ENCODE data around the gene RAB4A.

RAB4A gene

GRCh38 chr1:229225331-229225782 is 45.6 kb upstream of the RAB4A start:
- no peak overlapping the region for H4K8ac ChIP-seq (ENCODE audit: low read depth, low read length)
- no CpG with 5 or more reads among the region's 7 CpGs for WGBS, 2 donors (ENCODE audit: extremely low coverage in 2 of 2, insufficient read length in 2 of 2, insufficient replicate concordance in 1 of 2)

GRCh38 chr1:229226796-229227195 is 44.1 kb upstream of the RAB4A start:
- H3K9me3 ChIP-seq (replicated peaks in 1 of 2; ENCODE audit: control insufficient read depth in 2 of 2, insufficient read depth in 1 of 2, low read depth in 1 of 2, low read length in 2 of 2), result no peaks in the 10 kb centered on the region
- no peak overlapping the region for H4K91ac ChIP-seq (ENCODE audit: low read depth, low read length, poor library complexity)
- H3K23ac ChIP-seq (ENCODE audit: low read depth, low read length, poor library complexity), result no peak overlapping the region
- peak overlapping the region; percentile 14 for H2AK5ac ChIP-seq (ENCODE audit: low read depth, low read length)
- peak overlapping the region; percentile 12 for H2BK15ac ChIP-seq (ENCODE audit: low read length)
- H2BK5ac ChIP-seq (ENCODE audit: low read length), result no peak overlapping the region
- H3K18ac ChIP-seq (ENCODE audit: low read length), result no peak overlapping the region
- H2BK120ac ChIP-seq (ENCODE audit: low read depth, low read length), result no peak overlapping the region
- H3K4me1 ChIP-seq (ENCODE audit: control insufficient read depth in 2 of 2, insufficient read depth in 1 of 2, low read depth in 1 of 2, low read length in 2 of 2), result peaks cover 16 to 22% of the 10 kb centered on the region in 2 donors
- WGBS, 2 donors (ENCODE audit: extremely low coverage in 2 of 2, insufficient read length in 2 of 2, insufficient replicate concordance in 1 of 2), result no CpG with 5 or more reads among the region's 4 CpGs
- no peak overlapping the region for H4K8ac ChIP-seq (ENCODE audit: low read depth, low read length)
- H3K4ac ChIP-seq (ENCODE audit: low read length), result no peak overlapping the region
- H3K9ac ChIP-seq (ENCODE audit: low read depth, low read length, poor library complexity), result no peak overlapping the region
- H3K4me3 ChIP-seq (ENCODE audit: low read length in 2 of 2), result no peak overlapping the region
- no peaks in the 10 kb centered on the region for H3K79me1 ChIP-seq (ENCODE audit: low read depth, low read length)
- peaks cover 0 to 14% (median 0%) of the 10 kb centered on the region in 3 experiments for H3K27me3 ChIP-seq (ENCODE audit: control insufficient read depth in 3 of 3, insufficient read depth in 3 of 3, low read depth in 1 of 3, low read length in 3 of 3)
- no peak for DNase-seq (ENCODE audit: low spot score)
- H3K27ac ChIP-seq (replicated peaks; ENCODE audit: low read length), result no peak overlapping the region
- no peak overlapping the region for H2AFZ ChIP-seq (ENCODE audit: low read length)
- no peaks in the 10 kb centered on the region for H3K36me3 ChIP-seq (replicated peaks in 1 of 2; ENCODE audit: control insufficient read depth in 2 of 2, insufficient read depth in 2 of 2, low read length in 2 of 2)
- H3K4me2 ChIP-seq (ENCODE audit: insufficient read depth, low read length, poor library complexity, severe bottlenecking), result no peak overlapping the region
- H3K14ac ChIP-seq (ENCODE audit: low read length), result no peak overlapping the region
- no peak overlapping the region for H2BK12ac ChIP-seq (ENCODE audit: low read length)

More at GRCh38 chr1:229225331-229225782, 45.6 kb upstream of the RAB4A start:
- no peak overlapping the region for H4K91ac ChIP-seq (ENCODE audit: low read depth, low read length, poor library complexity)
- H3K4ac ChIP-seq (ENCODE audit: low read length), result no peak overlapping the region
- no peak overlapping the region for H2AFZ ChIP-seq (ENCODE audit: low read length)
- no peak overlapping the region for H3K9ac ChIP-seq (ENCODE audit: low read depth, low read length, poor library complexity)
- peak overlapping the region; percentile 46 for H2AK5ac ChIP-seq (ENCODE audit: low read depth, low read length)
- H3K36me3 ChIP-seq (replicated peaks in 1 of 2; ENCODE audit: control insufficient read depth in 2 of 2, insufficient read depth in 2 of 2, low read length in 2 of 2), result no peaks in the 10 kb centered on the region
- peak overlapping the region; percentile 74 for H3K18ac ChIP-seq (ENCODE audit: low read length)
- H2BK5ac ChIP-seq (ENCODE audit: low read length), result peak overlapping the region; percentile 20
- peaks cover 12 to 14% of the 10 kb centered on the region in 2 donors for H3K4me1 ChIP-seq (ENCODE audit: control insufficient read depth in 2 of 2, insufficient read depth in 1 of 2, low read depth in 1 of 2, low read length in 2 of 2)
- H3K27me3 ChIP-seq (ENCODE audit: control insufficient read depth in 3 of 3, insufficient read depth in 3 of 3, low read depth in 1 of 3, low read length in 3 of 3), result peaks cover 0 to 14% (median 0%) of the 10 kb centered on the region in 3 experiments
- no peak overlapping the region for H3K27ac ChIP-seq (replicated peaks; ENCODE audit: low read length)
- H2BK12ac ChIP-seq (ENCODE audit: low read length), result no peak overlapping the region
- H3K4me2 ChIP-seq (ENCODE audit: insufficient read depth, low read length, poor library complexity, severe bottlenecking), result no peak overlapping the region
- H3K14ac ChIP-seq (ENCODE audit: low read length), result peak overlapping the region; percentile 23
- H3K23ac ChIP-seq (ENCODE audit: low read depth, low read length, poor library complexity), result peak overlapping the region; percentile 49
- H2BK120ac ChIP-seq (ENCODE audit: low read depth, low read length), result no peak overlapping the region
- no peak overlapping the region for H3K4me3 ChIP-seq (ENCODE audit: low read length in 2 of 2)
- peak overlapping the region; percentile 59 for H2BK15ac ChIP-seq (ENCODE audit: low read length)
- H3K79me1 ChIP-seq (ENCODE audit: low read depth, low read length), result no peaks in the 10 kb centered on the region
- no peak for DNase-seq (ENCODE audit: low spot score)
- H3K9me3 ChIP-seq (replicated peaks in 1 of 2; ENCODE audit: control insufficient read depth in 2 of 2, insufficient read depth in 1 of 2, low read depth in 1 of 2, low read length in 2 of 2), result no peaks in the 10 kb centered on the region

- Histone ChIP-seq H2BK120ac (ENCODE audit: low read depth, low read length) (no peak overlapping the region), H3K23ac (ENCODE audit: low read depth, low read length, poor library complexity) (no peak overlapping the region), H3K9me3 (replicated peaks in 1 of 2; ENCODE audit: control insufficient read depth in 2 of 2, insufficient read depth in 1 of 2, low read depth in 1 of 2, low read length in 2 of 2) (no peaks in the 10 kb centered on the region), H2AFZ (ENCODE audit: low read length) (peak overlapping the region; percentile 68), H3K4me3 (ENCODE audit: low read length in 2 of 2) (no peak overlapping the region), H3K4me1 (ENCODE audit: control insufficient read depth in 2 of 2, insufficient read depth in 1 of 2, low read depth in 1 of 2, low read length in 2 of 2) (peaks cover 16 to 27% of the 10 kb centered on the region in 2 donors), H3K4ac (ENCODE audit: low read length) (no peak overlapping the region), H3K27me3 (ENCODE audit: control insufficient read depth in 3 of 3, insufficient read depth in 3 of 3, low read depth in 1 of 3, low read length in 3 of 3) (peaks cover 0 to 14% (median 0%) of the 10 kb centered on the region in 3 experiments), H2BK5ac (ENCODE audit: low read length) (no peak overlapping the region), H3K14ac (ENCODE audit: low read length) (no peak overlapping the region), H4K8ac (ENCODE audit: low read depth, low read length) (no peak overlapping the region), H2AK5ac (ENCODE audit: low read depth, low read length) (no peak overlapping the region), H2BK12ac (ENCODE audit: low read length) (no peak overlapping the region), H2BK15ac (ENCODE audit: low read length) (no peak overlapping the region), H4K91ac (ENCODE audit: low read depth, low read length, poor library complexity) (no peak overlapping the region), H3K4me2 (ENCODE audit: insufficient read depth, low read length, poor library complexity, severe bottlenecking) (no peak overlapping the region), H3K36me3 (replicated peaks in 1 of 2; ENCODE audit: control insufficient read depth in 2 of 2, insufficient read depth in 2 of 2, low read length in 2 of 2) (no peaks in the 10 kb centered on the region), H3K79me1 (ENCODE audit: low read depth, low read length) (no peaks in the 10 kb centered on the region), H3K27ac (replicated peaks; ENCODE audit: low read length) (no peak overlapping the region), H3K18ac (ENCODE audit: low read length) (no peak overlapping the region), H3K9ac (ENCODE audit: low read depth, low read length, poor library complexity) (no peak overlapping the region)
- DNase-seq (ENCODE audit: low spot score), result peak; percentile 72
- WGBS, 2 donors (ENCODE audit: extremely low coverage in 2 of 2, insufficient read length in 2 of 2, insufficient replicate concordance in 1 of 2), result no CpG with 5 or more reads among the region's 15 CpGs
Measured at GRCh38 chr1:229227298-229227919, 43.5 kb upstream of the RAB4A start.

GRCh38 chr1:229228522-229228921 is 42.4 kb upstream of the RAB4A start:
- no CpG with 5 or more reads among the region's 2 CpGs for WGBS, 2 donors (ENCODE audit: extremely low coverage in 2 of 2, insufficient read length in 2 of 2, insufficient replicate concordance in 1 of 2)
- H3K4me2 ChIP-seq (ENCODE audit: insufficient read depth, low read length, poor library complexity, severe bottlenecking), result no peak overlapping the region

More at GRCh38 chr1:229228522-229228921, 42.4 kb upstream of the RAB4A start:
- H3K9me3 ChIP-seq (replicated peaks in 1 of 2; ENCODE audit: control insufficient read depth in 2 of 2, insufficient read depth in 1 of 2, low read depth in 1 of 2, low read length in 2 of 2), result no peaks in the 10 kb centered on the region
- no peak overlapping the region for H3K14ac ChIP-seq (ENCODE audit: low read length)
- H3K36me3 ChIP-seq (replicated peaks in 1 of 2; ENCODE audit: control insufficient read depth in 2 of 2, insufficient read depth in 2 of 2, low read length in 2 of 2), result no peaks in the 10 kb centered on the region
- no peak overlapping the region for H2AFZ ChIP-seq (ENCODE audit: low read length)
- no peak for DNase-seq (ENCODE audit: low spot score)
- peaks cover 16 to 27% of the 10 kb centered on the region in 2 donors for H3K4me1 ChIP-seq (ENCODE audit: control insufficient read depth in 2 of 2, insufficient read depth in 1 of 2, low read depth in 1 of 2, low read length in 2 of 2)
- H3K79me1 ChIP-seq (ENCODE audit: low read depth, low read length), result no peaks in the 10 kb centered on the region
- no peak overlapping the region for H3K23ac ChIP-seq (ENCODE audit: low read depth, low read length, poor library complexity)
- H3K4me3 ChIP-seq (ENCODE audit: low read length in 2 of 2), result no peak overlapping the region
- H2AK5ac ChIP-seq (ENCODE audit: low read depth, low read length), result no peak overlapping the region
- H2BK120ac ChIP-seq (ENCODE audit: low read depth, low read length), result no peak overlapping the region
- peaks cover 0 to 11% (median 0%) of the 10 kb centered on the region in 3 experiments for H3K27me3 ChIP-seq (ENCODE audit: control insufficient read depth in 3 of 3, insufficient read depth in 3 of 3, low read depth in 1 of 3, low read length in 3 of 3)
- no peak overlapping the region for H3K4ac ChIP-seq (ENCODE audit: low read length)
- H2BK15ac ChIP-seq (ENCODE audit: low read length), result no peak overlapping the region
- H3K18ac ChIP-seq (ENCODE audit: low read length), result no peak overlapping the region
- H4K8ac ChIP-seq (ENCODE audit: low read depth, low read length), result no peak overlapping the region
- H3K27ac ChIP-seq (replicated peaks; ENCODE audit: low read length), result no peak overlapping the region
- no peak overlapping the region for H3K9ac ChIP-seq (ENCODE audit: low read depth, low read length, poor library complexity)
- no peak overlapping the region for H4K91ac ChIP-seq (ENCODE audit: low read depth, low read length, poor library complexity)
- no peak overlapping the region for H2BK12ac ChIP-seq (ENCODE audit: low read length)
- H2BK5ac ChIP-seq (ENCODE audit: low read length), result no peak overlapping the region
